HG03469 (cell line): ENCODE data around the gene C1orf159.
A peak's percentile ranks its signal among the peaks of the same experiment; 100 is the strongest.
"Not testable (repeated sequence)": the region's sequence is repeated elsewhere in the genome, so short reads cannot be mapped to it uniquely, and the experiment has no call there.

ENCODE experiments used
- ATAC-seq: cut with Tn5 transposase; IDR thresholded peaks from one replicate; pipeline ENCODE4 v1.9.1; 2021; ENCODE audit warnings: mild to moderate bottlenecking, moderate library complexity, moderate number of reproducible peaks; ENCODE audit not compliant: unreplicated experiment

C1orf159 gene

GRCh38 chr1:1069711-1070676, 45.9 kb downstream of the C1orf159 start:
- no peak for ATAC-seq

GRCh38 chr1:1069056-1069710, 46.7 kb downstream of the C1orf159 start:
- ATAC-seq, result no peak

- ATAC-seq, result no peak
These were observed 47.3 kb downstream of the C1orf159 start for GRCh38 chr1:1068517-1069055.

GRCh38 chr1:1067860-1068516, 47.9 kb downstream of the C1orf159 start:
- no peak for ATAC-seq

GRCh38 chr1:1067284-1067859, 48.5 kb downstream of the C1orf159 start:
- ATAC-seq, result no peak

GRCh38 chr1:1066403-1067283, 49.2 kb downstream of the C1orf159 start:
- no peak for ATAC-seq

GRCh38 chr1:1065940-1066304, 50.0 kb downstream of the C1orf159 start:
- ATAC-seq, result not testable (repeated sequence)

GRCh38 chr1:1065265-1065939, 50.5 kb downstream of the C1orf159 start:
- ATAC-seq, result no peak

- ATAC-seq, result peak; percentile 40
These were observed 51.7 kb downstream of the C1orf159 start for GRCh38 chr1:1063945-1064831.

GRCh38 chr1:1063261-1063944, 52.5 kb downstream of the C1orf159 start:
- no peak for ATAC-seq

- ATAC-seq, result no peak
These were observed 53.3 kb downstream of the C1orf159 start for GRCh38 chr1:1062348-1063163.

- no peak for ATAC-seq
These were observed 54.1 kb downstream of the C1orf159 start for GRCh38 chr1:1061682-1062345.

GRCh38 chr1:1060281-1061000, 55.4 kb downstream of the C1orf159 start:
- no peak for ATAC-seq

- ATAC-seq, result peak; percentile 33
These were observed 56.2 kb downstream of the C1orf159 start for GRCh38 chr1:1059494-1060280.

GRCh38 chr1:1058921-1059493, 56.9 kb downstream of the C1orf159 start:
- ATAC-seq, result peak; percentile 20
